Glomerular endothelial cell (primary cell): ENCODE measurements around the gene MX1. TPM values are rescaled to one million over a fixed set of nuclear protein-coding genes. Genes with fewer than 3 reads are reported as not detected.

Experiments
- DNase-seq: peaks from one replicate; pipeline ENCODE4 v3.0.0-alpha.2; 2011; ENCODE audit warnings: low read depth, low spot score; ENCODE audit errors: extremely low read depth
- total RNA-seq: library from RNA; depleted of rRNA; stranded (reverse); fragments of >200 nt; gene quantifications from 2 replicates; pipeline ENCODE4 v1.2.3, GENCODE V29; 2015

MX1 gene, protein sequence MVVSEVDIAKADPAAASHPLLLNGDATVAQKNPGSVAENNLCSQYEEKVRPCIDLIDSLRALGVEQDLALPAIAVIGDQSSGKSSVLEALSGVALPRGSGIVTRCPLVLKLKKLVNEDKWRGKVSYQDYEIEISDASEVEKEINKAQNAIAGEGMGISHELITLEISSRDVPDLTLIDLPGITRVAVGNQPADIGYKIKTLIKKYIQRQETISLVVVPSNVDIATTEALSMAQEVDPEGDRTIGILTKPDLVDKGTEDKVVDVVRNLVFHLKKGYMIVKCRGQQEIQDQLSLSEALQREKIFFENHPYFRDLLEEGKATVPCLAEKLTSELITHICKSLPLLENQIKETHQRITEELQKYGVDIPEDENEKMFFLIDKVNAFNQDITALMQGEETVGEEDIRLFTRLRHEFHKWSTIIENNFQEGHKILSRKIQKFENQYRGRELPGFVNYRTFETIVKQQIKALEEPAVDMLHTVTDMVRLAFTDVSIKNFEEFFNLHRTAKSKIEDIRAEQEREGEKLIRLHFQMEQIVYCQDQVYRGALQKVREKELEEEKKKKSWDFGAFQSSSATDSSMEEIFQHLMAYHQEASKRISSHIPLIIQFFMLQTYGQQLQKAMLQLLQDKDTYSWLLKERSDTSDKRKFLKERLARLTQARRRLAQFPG
- total RNA-seq, result 18.4 and 141 TPM in 2 replicates

DNA sequence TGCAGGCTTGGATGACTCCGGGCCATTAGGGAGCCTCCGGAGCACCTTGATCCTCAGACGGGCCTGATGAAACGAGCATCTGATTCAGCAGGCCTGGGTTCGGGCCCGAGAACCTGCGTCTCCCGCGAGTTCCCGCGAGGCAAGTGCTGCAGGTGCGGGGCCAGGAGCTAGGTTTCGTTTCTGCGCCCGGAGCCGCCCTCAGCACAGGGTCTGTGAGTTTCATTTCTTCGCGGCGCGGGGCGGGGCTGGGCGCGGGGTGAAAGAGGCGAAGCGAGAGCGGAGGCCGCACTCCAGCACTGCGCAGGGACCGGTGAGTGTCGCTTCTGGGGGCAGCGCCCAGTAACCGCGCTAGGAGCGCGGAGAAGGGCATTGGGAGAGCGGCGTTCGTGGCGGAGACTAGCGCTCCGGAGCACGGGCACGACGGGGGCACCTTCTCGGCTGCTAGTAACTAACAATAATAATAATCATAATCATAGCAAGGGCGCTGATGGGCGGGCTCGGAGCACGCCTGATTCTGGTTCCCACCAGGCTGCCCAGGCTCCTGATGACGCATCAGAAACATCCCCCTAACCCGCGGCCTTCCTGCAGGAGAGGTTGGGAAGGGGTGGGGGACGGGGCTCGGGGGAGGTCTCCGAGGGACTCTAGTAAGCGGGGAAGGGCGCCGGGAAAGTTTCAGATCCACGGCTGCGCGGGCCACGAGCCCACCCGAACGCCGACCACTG lies at the start of gene MX1:
Gene MX1 (plus strand): TSS at position 286 of the 722 bp plus-strand sequence. CDS start 5,832 bp downstream, outside the sequence.
- no peak for DNase-seq

DNA sequence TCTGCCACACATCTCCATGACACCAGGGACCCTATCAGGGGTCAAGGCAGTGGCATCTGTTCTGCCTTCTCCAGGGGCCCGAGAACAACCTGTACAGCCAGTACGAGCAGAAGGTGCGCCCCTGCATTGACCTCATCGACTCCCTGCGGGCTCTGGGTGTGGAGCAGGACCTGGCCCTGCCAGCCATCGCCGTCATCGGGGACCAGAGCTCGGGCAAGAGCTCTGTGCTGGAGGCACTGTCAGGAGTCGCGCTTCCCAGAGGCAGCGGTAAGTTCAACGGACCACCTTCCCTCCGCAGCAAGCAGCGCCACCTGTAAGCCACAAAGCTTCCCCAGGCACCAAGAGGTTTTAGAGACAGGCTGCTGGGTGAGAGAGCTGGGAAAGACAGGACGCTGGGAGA lies 48.3 kb upstream of the MX1 start:
- DNase-seq, result no peak

DNA sequence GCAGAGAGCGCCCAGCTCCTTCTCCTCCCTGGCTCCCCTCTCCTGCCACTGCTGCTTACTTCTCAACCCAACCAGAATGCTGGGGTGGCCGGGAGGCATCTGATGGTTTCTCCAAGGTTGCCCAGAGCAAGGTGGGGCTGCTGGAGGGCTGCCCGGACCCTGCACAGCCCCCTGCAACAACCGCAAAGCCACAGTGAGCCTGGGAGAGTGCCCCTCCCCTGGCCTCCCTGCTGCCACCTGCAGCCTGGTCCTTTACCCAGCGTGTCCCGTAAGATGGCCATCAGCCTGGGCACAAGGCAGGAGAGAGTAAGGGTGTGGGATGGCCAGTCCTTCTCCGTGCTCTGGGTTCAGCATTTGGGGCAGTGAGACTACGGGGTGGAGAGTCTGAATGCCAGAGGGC lies 47.2 kb upstream of the MX1 start:
- DNase-seq, result no peak

DNA sequence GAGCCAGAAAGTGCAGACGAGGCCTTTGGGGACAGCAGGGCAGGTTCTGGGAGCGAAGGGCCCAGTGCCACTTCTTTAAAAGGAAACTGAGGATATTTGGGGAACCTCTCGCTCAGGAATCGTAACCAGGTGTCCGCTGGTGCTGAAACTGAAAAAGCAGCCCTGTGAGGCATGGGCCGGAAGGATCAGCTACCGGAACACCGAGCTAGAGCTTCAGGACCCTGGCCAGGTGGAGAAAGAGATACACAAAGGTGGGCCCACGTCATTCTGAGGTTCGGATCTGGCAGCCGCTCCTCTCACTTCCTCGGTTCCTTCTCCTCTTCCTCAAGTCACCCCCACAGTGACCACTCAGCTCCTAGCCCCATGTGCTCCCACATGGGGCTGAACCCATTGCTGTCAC lies 46.1 kb upstream of the MX1 start:
- no peak for DNase-seq

DNA sequence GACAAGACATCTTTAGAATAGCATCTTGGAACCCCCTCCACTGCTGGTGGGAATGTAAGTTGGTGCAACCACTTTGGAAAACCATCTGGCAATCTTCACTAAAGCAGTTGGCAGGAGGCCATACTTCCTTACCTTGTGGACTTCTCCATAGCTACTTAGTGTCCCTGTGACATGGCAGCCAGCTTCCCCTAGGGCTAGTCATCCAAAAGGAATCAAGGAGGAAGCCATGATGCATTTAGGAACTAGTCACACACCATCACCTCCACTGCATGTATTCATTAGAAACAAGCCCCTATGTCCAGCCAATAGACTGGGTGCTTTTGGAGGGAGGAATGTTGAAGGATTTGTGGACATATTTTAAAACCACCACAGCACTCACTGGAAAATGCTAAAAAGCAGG lies 44.3 kb upstream of the MX1 start:
- no peak for DNase-seq

DNA sequence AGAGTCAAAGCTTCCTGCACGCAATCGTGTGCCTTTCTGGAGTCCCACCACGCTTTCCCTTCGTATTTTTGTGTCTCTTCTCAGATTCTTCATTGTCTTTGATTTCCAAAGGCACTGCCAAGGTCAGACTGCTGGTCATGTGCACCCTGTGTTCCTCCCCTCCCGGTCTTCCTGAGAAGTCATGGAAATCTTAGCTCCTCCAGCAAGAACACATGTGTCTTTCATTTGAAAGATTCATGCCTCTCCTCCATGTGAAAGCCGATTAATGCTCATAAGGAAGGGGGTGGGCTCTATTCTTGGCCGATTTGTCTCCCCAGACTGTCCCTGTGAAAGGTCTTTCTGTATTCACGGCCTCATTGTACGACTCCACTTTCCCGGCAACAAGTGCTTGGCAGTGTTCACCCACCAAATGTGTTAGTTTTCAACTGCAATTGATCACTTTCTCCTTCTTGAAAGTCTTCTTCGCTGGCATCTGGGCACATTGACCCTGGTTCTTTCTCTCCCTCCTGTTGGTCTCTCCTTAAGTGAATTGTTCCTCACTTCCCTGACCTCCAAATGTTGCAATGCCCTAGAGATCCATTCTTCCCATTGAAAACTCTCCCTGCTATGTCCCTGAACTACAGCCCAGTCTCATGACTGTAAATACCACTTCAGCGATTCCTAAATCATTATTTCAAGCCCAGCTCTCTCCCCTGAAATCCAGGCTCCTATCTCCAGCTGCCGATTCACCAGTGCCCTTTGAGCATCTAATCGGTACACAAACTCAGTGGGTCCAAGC lies 38.8 kb upstream of the MX1 start:
- DNase-seq, result no peak

DNA sequence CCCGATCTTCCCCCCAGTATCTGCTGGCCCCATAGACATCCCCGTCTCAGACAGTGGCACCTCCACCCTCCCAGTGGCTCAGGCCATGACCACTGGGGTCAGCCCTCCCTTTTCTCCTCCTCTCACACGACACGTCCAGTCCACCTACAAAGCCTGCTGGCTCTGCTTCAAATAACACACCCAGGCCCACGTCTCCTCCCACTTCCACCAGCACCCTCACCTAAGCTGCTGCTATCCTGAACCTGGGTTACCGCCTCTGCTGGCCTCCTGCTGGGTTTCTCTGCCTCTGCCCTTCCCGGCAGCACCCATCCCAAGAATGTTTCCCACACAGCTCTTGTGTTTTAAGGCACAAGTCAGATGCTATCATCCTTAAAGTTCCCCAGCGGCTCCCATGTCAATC lies 38.2 kb upstream of the MX1 start:
- DNase-seq, result no peak

DNA sequence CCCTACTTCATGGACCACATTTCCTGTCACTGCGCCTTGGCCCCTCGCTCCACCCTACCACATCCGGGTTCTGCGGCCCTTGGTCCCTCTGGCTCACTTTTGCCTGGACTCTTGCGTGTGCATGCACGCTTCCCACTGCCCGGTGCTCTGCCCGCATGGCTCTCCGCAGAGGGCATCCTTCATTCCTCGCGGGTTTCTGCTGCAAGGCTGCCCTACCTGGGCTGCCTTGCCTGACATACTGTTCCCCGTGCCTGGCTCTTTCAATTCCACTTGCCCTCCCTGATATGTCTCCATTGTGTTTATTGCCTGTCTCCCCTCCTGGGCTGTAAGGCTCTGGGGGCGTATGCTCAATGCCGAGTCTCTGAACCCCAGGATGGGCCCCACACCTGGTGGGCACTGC lies 37.8 kb upstream of the MX1 start:
- DNase-seq, result no peak

DNA sequence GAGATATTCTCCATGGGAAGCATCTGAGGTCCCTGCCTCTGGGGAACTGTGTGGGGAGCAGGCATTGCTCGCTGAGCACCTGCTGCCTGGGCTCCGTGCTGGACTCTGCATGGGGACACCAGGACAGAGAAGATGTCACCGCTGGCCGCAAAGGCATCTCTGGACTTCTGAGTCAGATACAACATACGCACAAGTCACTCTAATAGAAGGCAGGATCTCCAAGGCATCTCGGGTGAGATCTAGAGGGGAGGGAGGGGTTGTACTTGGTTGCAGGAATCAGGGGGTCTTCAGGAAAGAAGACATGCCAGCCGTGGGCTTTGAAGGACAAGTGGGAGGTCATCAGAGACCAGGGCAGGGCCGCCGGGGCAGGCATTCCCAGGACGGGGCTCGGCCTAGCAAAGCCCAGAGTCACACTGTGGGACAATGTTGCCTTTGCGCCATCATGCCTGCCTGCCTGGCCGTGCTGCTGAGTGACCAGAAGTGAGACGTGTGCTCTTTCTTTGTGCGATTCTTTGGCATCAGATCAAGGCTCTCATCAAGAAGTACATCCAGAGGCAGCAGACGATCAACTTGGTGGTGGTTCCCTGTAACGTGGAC lies 35.9 kb upstream of the MX1 start:
- DNase-seq, result no peak

DNA sequence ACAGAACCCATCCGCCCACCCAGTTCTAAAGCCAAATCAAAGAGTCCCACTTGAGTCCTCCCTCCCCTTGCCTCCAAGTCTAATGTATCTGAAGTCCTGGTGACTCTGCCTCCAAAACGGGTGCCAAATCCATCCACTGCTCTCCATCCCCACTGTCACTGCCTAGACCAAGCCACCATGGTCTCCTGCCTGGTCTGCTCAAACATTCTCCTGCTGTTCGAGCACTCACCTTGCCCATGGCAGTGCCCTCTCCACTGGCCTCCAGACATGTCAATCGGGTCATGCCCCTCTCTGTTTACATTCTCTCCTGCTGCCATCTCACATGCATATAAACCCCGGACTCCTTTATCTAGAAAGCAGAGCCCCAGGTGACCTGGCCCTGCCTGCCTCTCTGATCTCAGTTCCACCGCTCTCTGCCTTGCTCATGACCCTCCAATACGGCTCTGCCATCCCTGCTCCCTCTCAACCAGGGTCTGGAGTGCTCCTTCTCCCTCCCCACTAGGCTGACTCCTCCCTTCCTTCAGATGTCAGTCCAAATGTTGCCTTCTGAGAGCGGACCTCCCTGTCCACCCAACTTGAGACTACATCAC lies 32.1 kb upstream of the MX1 start:
- no peak for DNase-seq

DNA sequence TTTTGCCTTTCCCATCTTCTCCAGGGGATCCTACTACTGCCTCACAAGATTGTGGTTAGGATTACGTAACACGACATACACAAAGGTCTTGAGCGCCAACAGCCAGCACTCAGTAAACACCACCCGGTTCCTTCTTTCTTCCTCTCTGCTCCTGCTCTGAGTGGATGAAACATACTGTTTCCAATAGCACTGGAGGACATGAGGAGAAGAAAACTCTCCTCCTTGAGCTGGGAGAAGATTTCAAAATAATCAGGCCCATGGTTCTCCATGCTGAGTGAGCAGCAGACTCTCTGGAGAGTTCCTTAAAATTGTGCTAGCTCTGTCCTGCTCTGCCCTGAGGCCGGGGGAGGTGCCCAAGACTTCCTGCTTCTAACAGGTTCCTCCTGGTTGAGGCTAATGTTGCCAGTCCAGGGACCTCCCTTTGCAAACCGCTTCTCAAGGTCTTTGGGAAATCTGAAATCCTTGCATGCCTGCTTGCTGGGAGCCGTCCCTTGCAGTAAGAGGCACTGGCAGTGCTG lies 29.4 kb upstream of the MX1 start:
- no peak for DNase-seq

DNA sequence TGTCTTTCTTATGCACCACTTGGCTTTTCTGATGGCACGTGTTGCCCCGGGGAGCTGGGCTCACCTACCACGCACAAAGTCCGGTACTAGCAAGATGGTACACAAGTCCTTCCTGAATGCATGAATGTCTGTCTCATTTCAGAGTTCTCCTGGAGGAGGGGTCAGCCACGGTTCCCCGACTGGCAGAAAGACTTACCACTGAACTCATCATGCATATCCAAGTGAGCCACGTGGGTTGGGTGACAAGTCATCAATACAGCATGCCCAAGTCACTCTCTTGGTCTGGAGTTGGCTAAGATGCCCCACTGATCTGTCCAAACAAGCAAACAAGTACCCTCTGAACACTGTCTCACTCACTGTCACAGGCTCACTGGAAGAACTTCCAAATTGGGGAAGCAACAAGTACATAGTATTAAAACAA lies 28.6 kb upstream of the MX1 start:
- DNase-seq, result no peak

DNA sequence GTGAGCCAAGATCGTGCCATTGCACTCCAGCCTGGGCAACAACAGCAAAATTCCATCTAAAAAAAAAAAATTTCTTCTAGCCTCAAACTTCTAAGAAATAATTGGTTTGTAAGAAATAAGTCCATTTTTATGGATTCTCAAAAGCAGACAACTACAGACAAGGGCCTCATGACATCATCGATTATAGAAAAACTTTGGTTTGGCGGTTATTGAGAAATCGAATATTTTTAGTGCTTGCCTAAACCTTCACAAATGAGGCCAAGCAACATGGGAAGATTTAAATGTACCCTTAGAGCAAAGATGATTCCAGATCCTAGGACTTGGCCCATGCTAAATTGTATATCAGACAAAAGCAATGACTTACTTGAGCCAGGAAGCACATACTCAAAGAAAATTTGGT lies 27.8 kb upstream of the MX1 start:
- no peak for DNase-seq

DNA sequence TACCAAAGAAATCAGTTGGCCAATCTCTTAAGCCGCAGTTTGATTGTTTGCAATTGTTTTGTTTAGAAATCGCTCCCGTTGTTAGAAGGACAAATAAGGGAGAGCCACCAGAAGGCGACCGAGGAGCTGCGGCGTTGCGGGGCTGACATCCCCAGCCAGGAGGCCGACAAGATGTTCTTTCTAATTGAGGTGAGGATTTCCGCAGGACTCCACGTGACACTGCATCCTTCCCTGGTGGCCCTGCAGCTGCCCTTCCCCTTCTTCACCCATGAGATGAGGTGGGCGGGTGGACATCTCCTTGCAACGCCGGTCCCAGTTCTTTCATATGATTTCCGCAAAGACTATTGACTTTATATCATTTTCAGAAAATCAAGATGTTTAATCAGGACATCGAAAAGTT lies 27.2 kb upstream of the MX1 start:
- no peak for DNase-seq

DNA sequence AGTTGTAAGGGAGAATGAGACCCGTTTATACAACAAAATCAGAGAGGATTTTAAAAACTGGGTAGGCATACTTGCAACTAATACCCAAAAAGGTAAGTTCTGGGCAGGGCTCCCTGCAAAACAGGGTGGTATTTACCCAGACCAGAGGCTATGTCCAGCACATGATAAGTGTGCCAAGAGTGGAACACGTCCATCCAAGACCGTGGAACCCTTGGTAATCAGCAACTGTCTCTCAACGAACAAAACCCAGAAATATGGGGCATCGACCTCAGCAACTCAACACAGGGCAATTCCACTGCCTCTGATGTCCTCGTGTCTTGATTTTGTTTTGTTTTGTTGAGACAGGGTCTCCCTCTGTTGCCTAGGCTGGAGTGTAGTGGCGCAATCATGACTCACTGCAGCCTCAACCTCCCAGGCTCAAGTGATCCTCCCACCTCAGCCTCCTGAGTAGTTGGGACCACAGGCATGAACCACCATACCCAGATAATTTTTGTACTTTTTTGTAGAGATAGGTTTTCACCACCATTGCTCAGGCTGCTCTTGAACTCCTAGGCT lies 26.7 kb upstream of the MX1 start:
- DNase-seq, result no peak

DNA sequence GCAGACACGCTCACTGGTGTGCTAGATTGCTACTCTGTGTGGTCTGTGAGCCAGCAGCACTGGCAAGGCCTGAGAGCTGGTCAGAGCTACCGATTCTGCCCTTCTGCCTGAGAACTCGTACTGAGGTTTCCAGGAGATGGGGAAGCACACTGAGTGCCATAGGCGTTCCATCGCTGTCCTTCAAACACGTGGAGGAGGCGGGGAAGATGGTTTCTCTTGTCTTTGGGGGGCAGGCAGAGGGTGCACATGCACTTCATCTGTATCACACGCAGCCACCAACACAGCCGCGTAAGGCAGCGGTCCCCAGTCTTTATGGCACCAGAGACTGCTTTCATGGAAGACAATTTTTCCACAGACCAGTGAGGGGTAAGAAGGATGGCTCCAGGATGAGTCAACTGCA lies 23.8 kb upstream of the MX1 start:
- DNase-seq, result no peak

DNA sequence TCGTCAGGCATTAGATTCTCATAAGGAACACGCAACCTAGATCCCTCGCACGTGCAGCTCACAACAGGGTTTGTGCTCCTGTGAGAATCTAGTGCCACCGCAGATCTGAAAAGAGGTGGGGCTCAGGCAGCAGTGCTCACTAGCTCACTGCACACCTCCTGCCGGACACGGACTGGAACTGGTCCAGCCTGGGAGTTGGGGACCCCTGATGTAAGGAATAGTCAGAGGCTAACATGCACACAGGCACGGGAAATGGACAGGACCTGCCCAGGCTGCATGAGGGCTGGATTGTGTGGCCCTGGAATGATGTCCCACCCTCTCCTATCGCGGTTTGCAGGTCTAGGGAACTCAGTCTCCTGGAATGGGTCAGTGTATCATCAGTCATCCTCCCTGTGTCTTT lies 23.2 kb upstream of the MX1 start:
- no peak for DNase-seq

DNA sequence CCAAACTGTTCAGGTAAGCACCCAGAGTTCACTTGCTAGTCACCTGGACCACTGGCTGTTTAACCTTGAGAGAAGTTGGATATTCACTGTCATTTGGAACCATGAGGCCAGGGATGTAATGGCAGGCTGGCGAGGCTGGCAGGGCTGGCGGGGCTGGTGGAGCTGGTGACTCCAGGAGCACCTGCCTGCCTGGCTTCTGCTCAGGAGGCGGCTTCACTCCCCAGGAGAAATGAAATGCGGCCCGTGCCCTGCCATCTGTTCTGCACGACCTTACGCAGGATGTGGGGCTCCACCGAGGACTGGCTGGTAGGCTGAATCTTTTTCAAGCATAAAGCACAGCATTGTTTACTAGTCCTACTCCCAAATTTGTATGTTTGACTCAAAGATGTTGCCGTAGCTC lies 22.7 kb upstream of the MX1 start:
- DNase-seq, result no peak

DNA sequence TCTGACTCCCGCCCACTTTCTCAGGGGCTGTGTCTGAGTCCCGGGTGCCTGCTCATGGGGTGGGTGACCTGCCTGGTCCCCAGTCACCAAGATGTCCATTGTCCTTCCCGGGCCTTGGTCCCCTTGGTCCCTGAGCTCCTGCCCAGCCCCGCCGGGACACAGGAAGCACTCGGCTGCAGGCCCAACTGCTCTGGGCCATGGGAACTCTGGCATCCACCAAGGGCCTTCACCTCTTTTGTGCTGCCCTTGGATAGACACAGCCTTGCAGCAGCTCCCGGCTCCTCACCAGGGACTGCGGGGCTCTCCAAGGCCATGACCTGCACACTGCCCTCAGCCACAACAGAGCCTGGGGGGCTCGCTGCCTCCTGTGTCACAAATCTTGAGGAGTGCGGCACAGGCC lies 22.1 kb upstream of the MX1 start:
- no peak for DNase-seq

DNA sequence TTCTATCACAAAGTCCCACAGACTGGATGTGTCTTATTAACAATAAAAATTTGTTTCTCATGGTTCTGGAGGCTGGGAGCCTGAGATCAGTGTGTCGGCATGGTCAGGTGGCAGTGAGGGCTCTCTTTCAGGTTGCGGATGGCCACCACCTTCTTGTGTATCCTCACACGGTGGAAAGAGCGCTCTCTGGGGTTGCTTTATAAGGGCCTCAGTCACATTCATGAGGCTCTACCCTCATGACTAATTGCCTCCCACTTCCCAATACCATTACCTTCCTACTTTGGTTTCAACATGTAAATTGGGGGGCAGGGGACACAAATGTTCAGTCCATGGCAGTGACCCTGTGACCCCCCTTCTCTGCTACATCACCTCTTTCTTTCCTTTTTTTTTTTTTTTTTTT lies 20.7 kb upstream of the MX1 start:
- no peak for DNase-seq
